CD4-positive, alpha-beta T cell treated with Interleukin-6 for 4 hours (primary cell): ENCODE data around the gene CFAP97.
"Not testable (repeated sequence)": the region's sequence is repeated elsewhere in the genome, so short reads cannot be mapped to it uniquely, and the experiment has no call there.

Experiments
- DNase-seq: peaks from one replicate; pipeline ENCODE4 v3.0.0-alpha.2; 2020; ENCODE audit warnings: mixed read lengths

The CFAP97 gene

DNA sequence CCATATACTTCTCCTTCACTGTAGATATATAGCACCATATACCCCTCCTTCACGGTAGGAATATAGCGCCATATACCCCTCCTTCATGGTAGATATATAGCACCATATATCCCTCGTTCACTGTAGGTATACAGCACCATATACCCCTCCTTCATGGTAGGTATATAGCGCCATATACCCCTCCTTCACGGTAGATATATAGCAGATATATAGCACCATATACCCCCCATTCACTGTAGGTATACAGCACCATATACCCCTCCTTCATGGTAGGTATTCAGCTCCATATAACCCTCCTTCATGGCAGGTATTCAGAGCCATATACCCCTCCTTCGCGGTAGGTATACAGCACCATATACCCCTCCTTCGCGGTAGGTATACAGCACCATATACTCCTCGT, 18.1 kb upstream of the CFAP97 start:
- DNase-seq, result no peak

DNA sequence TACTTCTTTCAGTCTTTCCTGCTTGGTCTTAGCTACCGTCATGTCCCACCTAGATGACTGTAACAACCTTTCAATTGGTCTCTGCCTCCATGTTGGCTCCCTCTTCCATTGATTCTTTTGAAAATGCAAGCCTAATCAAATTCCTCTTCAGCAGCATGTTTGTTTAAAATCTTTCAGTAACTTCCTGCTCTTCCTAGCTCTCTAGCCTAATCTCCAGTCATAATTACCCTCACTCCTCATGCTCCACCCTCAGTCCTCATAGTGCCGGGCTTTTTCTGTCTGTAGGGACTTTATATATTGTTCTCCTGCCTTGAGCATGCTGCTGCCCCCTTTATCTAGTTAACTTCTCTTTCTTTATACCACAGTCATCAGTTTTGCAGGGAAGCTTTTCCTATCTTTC, 17.7 kb upstream of the CFAP97 start:
- no peak for DNase-seq

DNA sequence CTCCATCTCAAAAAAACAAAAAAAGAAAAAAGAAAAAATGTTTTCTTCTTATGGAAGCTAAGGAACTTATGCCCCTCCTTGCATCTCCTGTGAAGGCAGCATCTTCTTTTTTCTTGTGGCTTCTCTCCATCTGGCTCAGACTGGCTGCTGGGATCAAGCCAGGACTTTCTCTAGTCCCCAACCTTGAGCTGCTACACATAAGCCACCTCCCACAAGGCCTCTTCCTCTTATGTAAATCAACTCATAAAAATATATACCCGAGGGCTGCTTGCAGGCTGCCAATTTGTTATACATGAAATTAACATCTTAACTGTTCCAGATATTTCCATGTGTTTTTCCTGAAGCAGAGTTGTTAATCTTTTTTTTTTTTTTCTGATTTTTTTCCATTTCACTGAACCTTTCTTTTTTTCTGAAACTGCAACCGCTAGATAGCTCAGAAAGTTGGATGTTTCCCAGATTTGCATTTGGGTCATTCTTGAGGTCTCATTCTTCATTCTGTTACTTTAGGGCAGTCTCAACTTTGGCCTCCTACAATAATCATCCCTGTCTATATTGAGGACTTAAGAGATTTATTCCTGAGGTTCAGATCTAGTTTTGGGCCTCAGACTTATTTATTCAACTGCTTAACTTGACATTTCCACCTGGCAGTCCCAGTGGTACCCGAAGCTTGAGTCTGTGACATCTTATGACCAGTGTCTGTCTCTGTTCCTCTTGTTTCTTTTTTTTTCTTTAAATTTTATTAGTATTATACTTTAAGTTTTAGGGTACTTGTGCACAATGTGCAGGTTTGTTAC, 15.9 kb upstream of the CFAP97 start:
- DNase-seq, result no peak

DNA sequence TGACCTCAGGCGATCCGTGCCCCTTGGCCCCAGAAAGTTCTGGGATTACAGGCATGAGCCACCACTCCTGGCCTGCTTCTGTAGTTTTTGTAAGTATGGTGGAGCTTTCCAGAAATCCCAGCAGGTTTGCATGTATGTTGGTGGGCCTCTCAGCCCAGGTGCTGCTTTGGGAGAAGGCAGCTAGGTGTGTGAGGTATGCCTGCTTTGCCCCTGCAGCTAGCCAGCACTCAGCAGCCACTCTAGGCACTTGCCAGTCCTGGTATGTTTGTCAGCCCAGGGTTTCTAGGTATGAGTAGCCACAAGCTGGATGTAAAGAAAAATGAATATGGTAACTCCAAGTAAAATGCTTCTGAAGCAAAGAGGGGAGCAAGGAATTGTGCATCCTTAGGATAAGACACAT, 14.5 kb upstream of the CFAP97 start:
- no peak for DNase-seq

DNA sequence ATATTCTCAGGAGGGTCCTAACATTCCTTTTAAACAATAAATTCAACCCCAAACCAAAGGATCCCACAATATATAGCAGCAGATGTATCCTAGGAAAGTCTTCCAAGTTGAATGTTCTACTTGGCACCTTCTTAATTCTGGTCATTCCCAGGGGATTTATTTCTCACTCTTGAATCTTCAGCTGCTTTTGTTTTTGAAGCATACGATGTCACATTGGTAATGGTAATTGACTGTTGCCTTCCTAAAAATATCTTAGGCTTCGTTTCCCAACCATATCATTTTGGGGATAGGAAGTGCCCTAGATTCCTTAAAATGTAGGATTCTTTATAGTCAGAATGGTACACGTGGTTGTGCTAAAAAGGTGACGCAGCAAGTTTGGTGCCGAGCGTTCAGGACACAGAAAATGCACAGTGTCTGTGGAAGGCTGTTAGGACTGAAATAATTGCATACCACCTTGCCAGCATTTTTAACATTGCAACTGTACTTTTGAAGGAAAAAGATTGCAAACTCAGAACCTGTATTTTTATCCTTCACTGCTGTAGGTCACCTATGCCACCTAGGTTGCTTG, 13.7 kb upstream of the CFAP97 start:
- no peak for DNase-seq

DNA sequence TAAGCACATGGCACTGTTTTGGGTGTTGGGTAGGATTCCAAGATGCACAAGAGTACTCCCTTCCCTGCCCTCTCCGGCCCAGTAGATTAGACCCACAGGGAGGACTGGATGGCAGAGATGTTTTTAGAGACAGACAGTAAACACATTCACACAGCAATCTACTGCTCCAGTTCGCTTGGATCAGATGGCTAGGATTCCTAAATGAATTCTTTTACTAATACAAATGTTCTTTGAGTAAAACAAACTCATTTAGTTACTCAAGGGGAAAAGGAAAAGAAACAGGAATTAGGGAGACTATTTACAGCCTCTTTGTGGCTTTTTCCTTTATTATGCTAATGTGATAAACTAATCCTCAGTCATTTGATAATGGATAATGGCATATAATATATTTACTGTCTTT, 11.5 kb upstream of the CFAP97 start:
- DNase-seq, result no peak

DNA sequence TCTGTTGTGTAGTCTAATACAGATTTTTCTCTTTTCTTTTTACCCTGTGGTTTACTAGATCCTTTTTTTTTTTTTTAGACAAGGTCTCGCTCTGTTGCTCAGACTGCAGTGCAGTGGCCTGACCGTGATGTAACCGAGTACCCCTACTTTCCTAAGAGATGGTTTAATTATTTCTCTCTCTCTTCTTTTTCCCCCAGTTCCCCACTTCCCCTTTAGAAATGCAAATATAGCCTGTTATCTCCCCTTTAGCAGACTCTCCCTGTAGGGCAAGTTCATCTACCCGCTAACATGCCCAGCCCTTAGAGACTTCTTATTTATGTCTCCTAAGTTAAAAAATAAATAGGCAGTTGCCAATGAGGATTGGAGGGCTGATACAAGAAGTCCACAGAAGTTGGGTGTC, 10.1 kb upstream of the CFAP97 start:
- DNase-seq, result no peak

DNA sequence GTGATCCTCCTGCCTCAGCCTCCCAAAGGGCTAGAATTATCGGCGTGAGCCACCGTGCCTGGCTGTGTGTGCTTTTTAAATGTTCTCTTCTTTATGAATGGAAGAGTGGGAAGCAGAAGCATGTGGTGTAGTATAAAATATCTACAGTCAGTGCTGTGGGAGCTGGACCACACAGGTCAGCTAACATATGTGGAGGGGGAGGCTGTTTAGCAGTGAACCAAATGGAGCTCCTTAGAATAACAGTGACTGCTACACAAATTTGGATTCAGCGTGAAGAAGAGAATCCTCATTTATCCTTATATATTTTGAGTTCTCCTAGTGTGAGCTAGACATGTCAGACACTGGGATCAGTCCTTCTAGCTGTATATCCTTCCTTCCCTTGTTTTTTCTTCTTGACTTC, 8.8 kb upstream of the CFAP97 start:
- DNase-seq, result no peak

DNA sequence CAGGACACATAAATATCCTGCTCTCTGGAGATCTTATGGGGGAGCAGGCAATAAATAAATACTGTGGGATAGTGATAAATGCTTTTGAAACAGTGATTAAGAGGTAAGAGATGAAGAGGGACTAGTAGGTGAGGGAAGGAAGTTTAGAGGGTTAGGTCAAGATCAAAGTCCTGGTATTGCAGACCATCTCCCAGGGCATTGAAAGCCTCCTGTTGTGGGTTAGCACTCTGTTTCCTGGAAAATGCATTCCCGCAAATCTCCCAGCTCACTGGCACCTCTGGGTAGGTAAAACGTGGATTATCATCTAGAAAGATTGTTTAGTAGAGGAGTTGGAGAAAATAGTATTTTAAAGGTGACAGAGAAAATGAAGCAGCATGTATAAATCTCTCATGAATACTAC, 7.8 kb upstream of the CFAP97 start:
- no peak for DNase-seq

DNA sequence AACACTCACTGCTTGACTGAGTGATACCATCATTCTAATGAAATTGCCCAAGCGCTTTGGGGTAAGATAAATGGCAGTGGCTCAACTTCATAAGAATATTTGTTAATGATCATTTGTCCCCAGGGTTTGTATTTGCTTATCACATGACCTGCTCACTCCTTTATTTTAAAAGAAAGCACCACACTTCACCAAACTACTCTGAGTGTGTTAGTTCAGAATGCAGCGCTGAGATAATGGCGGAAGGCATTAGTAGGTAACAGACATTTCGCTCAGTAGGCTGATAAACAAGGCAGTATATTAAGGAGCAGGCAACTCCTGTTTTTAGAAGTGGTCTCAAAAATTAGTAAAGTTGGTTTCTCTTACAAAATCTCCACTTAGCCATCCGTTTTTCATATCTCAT, 7.2 kb upstream of the CFAP97 start:
- DNase-seq, result no peak

DNA sequence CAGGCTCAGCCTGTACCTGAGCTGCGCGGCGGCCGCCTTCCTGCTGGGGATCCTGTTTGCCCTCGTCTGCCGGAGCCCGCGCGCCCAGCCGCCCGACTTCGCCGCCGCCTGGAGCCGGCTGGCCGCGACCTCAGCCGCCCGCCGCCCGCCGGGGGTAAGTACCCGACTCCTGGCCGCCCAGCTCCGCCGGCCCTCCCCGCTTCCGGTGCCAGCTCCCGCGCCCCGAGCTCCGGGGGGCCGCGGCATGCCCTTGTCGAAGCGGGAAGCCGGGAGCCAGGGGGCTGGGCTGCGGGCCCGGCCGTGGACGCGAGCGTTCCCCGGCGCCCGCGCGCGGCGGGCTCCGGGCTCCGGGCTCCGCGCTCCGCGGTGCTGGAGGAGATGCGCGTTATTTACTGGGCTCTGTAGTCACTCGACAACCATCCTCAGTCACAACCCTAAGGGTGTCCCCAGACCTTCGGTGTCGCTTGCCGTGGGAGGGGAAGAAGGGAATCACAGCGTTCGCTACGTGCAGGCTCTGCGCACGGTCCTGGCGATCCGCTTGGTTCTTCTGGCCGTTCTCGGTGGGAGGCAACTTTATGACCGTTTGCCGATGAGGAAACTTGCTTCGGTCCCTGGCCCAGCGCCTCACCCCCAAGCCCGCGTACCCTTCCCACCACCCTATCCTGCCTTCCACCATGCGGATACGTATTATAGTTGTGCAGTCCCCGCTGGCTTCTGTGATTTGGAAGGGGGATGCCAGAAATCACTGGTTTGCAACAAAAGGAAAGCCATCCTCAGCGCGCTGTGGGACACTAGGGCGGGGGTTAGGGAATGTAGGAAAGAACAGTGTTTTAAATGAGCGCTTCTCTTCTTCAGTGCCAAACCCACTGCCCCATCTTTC, 6.5 kb upstream of the CFAP97 start:
- peak; percentile 58 for DNase-seq

DNA sequence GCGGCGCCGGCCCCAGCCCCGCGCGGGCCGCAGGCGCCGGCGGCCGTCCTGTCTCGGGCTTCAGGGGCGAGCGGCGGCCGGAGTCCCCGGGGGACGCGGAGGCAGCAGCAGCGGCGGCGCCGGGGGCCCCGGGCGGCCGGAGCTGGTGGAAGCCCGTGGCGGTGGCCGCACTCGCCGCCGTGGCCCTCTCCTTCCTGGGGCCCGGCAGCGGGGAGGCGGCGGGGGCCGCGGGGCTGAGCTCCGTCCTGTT, 6.0 kb upstream of the CFAP97 start:
- not testable (repeated sequence) for DNase-seq

DNA sequence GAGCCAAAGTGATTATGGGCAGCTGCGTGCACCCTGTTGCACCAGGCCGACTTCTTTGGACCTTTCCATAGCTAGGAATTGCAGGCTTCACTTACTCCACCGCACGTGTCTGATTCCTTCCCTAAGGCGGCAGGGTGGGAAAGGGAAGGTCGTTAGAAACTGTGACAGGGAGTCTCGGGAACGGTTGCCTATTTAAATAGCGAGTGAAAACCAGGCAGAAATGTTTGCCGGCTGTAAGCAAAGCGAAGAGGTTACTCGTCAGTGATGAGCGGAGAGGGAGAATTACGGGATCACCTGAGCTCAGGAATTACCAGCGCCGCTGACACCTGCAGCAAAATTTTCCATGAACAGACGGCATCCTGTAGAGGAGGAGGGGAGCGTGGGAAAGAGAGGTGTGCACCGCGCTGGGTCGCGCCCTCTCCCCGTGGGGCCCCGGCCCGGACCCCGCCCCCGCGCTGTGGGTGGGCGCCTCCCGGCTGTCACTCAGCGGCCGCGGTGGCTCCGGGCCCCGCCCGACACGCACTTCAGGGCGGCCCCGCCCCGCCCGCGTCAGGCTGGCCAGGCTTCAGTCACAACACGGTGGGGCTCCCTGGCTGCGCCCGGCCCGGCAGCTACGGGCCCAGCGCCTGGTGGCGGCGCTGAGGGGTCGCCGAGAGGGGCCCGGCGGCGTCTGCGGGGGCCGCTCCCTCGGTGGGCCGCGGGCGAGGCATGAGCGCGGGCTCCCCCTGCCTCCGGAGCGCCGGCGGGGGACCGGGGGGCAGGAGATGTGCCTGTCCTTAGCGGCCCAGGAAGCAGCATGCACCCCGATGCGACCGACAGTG, 5.4 kb upstream of the CFAP97 start, which contains the start of gene SNX25:
Gene SNX25, plus strand, starts transcription at position 568 of the 821 bp plus-strand sequence. Its CDS starts 229 bp downstream, at position 797.
- DNase-seq, result peak; percentile 92

DNA sequence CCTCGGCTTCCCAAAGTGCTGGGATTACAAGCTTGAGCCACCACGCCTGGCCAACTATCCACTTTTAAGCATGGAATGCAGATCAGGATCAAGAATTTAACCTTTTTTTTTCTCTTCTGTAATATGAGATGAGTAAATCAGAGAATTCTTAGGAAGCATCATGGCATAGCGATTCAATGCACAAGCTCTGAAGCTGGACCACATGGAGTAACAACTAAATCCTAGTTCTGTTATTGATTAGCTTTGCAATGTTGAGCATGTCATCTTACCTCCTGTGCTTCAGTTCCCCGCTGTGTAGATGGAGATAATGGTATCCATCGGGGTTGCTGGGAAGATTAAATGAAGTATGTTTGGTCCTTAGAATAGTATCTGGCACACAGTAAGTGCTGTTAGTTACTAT, 3.7 kb upstream of the CFAP97 start:
- DNase-seq, result no peak

DNA sequence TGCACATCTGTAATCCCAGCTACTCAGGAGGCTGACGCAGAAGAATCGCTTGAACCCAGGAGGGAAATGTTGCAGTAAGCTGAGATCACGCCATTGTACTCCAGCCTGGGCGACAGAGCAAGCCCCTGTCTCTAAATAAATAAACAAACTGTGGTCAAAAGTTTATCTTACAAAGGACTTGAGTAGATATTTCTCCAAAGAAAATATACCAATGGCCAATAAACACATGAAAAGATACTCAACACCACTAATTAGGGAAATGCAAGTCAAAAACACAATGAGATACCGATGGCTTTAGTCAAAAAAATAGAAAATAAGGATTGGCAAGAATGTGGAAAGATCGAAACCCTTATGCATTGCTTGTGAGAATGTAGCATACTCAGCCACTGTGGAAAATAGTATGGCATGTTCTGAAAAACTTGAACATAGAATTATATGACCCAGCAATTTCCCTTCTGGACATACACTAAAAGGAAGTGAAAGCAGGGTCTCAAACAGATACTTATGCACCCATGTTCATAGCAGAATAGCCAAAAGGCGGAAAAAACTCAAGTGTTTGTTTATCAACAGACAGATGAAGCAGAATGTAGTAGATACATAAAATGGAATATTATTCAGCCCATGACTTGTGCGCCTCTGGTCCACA, 2.0 kb upstream of the CFAP97 start:
- no peak for DNase-seq

DNA sequence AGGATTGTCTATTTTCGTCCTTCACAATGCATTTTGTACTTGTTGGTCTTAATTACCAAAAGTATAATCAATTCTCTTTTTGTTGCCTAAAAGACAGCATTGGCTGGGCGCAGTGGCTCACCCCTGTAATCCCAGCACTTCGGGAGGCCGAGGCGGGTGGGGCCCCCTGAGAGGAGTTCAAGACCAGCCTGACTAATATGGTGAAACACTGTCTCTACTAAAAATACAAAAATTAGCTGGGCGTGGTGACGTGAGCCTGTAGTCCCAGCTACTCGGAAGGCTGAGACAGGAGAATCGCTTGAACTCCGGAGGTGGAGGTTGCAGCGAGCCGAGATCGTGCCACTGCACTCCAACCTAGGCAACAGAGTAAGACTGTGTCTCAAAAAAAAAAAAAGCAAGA, 1.3 kb upstream of the CFAP97 start:
- not testable (repeated sequence) for DNase-seq

DNA sequence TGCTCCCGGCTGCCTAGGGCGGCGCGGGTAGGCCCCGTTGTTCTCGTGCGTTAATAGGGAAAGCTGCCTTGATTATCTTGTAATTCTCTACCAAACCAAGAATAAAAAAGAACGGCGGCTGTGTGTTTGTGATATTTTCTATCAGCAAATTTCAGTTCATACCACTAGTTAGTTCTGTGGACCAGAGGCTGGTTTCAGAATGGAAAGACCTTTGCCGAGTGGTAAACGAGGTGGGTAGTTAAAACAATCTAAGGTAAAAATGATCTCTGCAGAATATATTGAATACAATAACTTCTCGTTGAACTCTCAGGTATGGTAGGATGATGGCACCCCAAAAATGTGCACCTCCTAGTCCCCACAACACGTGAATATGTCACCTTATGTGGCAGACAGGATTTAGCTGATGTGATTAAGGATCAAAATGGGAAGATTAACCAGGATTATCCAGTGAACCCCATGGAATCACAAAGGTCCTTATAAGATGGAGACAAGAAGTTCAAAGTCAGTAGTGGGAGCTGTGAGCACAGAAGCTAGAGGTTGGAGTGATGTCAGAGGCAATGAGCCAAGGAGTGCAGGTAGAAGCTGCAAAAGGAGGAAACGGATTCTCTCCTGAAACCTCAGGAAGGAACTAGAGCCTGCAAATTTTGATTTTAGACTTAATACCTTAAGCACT, 574 bp upstream of the CFAP97 start:
- DNase-seq, result no peak

DNA sequence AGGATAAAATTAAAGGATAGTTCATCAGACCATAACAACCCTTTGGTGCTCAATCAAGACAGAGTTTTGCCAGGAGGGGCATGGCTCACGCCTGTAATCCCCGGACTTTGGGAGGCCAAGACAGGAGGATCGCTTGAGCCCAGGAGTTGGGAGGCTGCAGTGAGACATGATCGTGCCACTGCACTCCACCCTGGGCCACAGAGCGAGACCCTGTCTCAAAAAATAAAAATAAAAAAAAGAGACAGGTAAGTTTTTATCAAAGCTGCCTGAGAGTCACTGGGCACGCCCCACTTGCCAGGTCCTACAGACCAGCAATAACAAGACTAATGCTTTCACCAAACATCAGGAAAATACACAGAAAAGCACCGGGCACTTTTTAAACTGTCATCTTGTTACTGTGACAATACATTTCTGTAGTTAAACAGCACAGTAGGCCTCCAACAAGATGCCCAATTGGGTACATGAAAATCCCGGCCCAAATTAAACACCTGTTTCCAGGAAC, 765 bp downstream of the CFAP97 start:
- DNase-seq, result no peak

DNA sequence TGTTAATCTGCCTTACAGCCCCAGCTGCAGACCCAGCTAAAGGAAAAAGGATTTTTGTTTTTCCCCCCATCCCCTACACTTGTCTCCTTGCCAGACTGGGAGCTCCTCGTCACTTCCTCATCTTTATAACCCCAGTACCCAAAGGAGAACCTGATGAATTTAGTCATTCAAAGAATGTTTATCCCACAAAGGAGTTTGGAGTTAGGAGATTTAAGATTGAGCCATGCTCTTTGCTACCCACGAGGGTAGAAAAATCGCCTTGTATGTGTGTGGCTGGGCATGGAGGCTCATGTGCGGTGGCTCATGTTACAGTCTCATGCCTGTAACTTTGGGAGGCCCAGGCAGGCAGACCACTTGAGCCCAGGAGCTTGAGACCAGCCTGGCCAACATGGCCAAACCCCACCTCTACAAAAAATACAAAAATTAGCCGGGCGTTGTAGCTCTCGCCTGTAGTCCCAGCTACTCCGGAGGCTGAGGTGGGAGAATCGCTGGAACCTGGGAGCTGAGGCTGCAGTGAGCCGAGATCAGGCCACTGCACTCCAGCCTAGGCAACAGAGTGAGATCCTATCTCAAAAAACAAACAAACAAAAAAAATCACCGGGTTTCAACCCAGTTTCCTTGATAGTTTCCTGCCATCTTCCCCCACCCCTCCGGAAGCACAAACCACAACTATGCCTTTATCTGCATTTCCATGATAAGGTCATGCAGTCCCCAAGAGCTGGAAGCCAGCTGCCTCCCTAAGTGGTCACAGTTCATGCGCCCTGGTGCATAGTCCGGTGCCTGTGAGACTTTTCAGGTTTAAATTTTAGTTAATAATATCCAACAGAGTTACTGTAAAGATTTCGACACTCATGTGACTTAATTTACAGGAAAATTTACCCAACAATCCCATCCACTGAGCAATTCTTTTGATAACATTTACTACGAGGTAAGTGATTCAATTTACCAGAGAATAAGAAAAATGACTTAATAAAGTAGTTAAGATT, 1.5 kb downstream of the CFAP97 start:
- DNase-seq, result no peak

DNA sequence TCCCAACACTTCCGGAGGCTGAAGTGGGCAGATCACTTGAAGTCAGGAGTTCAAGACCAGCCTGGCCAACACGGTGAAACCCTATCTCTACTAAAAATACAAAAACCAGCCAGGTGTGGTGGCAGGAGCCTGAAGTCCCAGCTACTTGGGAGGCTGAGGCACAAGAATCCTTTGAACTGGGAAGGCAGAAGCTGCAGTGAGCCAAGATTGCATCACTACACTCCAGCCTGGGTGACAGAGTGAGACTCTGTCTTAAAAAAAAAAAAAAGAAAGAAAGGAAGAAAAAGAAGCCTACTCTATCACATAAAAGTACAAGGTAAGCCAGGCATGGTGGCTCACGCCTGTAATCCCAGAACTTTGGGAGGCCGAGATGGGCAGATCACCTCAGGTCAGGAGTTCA, 5.6 kb downstream of the CFAP97 start:
- not testable (repeated sequence) for DNase-seq

DNA sequence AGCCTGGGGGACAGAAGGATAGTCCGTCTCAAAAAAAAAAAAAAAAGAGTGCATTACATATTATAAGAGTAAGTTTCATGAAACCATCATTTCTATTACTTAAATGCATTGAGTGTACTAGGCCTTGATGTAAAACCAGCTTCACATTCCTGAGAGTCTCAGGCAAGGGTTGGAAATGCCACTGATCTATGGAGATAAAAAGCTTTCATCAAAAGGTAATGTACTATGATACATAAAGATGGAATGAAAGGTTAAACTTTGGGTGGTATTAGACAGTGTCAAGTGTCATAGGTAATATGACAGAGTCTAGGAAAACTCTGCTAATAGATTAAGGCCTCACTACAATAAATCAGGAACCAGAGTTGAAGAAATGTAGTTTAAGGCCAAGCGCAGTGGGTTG, 7.4 kb downstream of the CFAP97 start:
- no peak for DNase-seq
